Osteoblast (primary cell): ENCODE data around the gene ACBD4. TPM values are rescaled to one million over a fixed set of nuclear protein-coding genes. Genes with fewer than 3 reads are reported as not detected.

Experiments
- DNase-seq: peaks from one replicate; pipeline ENCODE4 v3.0.0; 2011; ENCODE audit warnings: low spot score, mixed read lengths; ENCODE audit not compliant: insufficient read length; ENCODE audit errors: missing footprints
- H2AFZ ChIP-seq: 2 replicates; pipeline ENCODE4 v1.6.0; 2011; ENCODE audit warnings: mild to moderate bottlenecking, low read length
- H3K27ac ChIP-seq: 2 replicates; pipeline ENCODE4 v1.5.1; 2011; ENCODE audit warnings: mild to moderate bottlenecking, low read depth, low read length, moderate library complexity
- H3K27me3 ChIP-seq: 2 replicates; pipeline ENCODE4 v1.6.0; 2012; ENCODE audit warnings: mild to moderate bottlenecking, control low read depth, inconsistent platforms, low read length, moderate library complexity; ENCODE audit not compliant: insufficient read depth
- H3K36me3 ChIP-seq: 2 replicates; pipeline ENCODE4 v1.5.1; 2011; ENCODE audit warnings: mild to moderate bottlenecking, low read length, control low read depth, moderate library complexity; ENCODE audit not compliant: insufficient read depth
- H3K4me1 ChIP-seq: 2 replicates; pipeline ENCODE4 v1.5.1; 2011; ENCODE audit warnings: mild to moderate bottlenecking, low read length, control low read depth, moderate library complexity; ENCODE audit not compliant: insufficient read depth
- H3K4me2 ChIP-seq: 2 replicates; pipeline ENCODE4 v1.6.0; 2011; ENCODE audit warnings: mild to moderate bottlenecking, low read length; ENCODE audit not compliant: insufficient read depth
- H3K4me3 ChIP-seq: fragments of 200-600 bp; sonication (generic); 3 replicates; pipeline ENCODE4 v1.5.1; 2012; ENCODE audit warnings: mild to moderate bottlenecking, low read length, inconsistent platforms; ENCODE audit not compliant: insufficient read depth
- H3K79me2 ChIP-seq: 2 replicates; pipeline ENCODE4 v1.6.0; 2012; ENCODE audit warnings: mild to moderate bottlenecking, low read length, control low read depth, inconsistent platforms; ENCODE audit not compliant: insufficient read depth
- H3K9me3 ChIP-seq: 2 replicates; pipeline ENCODE4 v1.5.1; 2011; ENCODE audit warnings: low read depth, low read length, control low read depth
- H4K20me1 ChIP-seq: 2 replicates; pipeline ENCODE4 v1.6.0; 2012; ENCODE audit warnings: mild to moderate bottlenecking, low read length, control low read depth; ENCODE audit not compliant: insufficient read depth
- total RNA-seq: library from RNA; depleted of rRNA; stranded (reverse); fragments of >200 nt; gene quantifications from 2 replicates; pipeline ENCODE4 v1.2.3, GENCODE V29; 2012
- TF ChIP-seq, protein P1 (sequence below): IDR thresholded peaks from 2 replicates; pipeline ENCODE4 v1.5.1; 2011; ENCODE audit warnings: mild to moderate bottlenecking, low read depth, low read length, moderate library complexity; ENCODE audit errors: extremely low read depth

The ACBD4 gene
- total RNA-seq, 1 donor, result 4.7 TPM

DNA sequence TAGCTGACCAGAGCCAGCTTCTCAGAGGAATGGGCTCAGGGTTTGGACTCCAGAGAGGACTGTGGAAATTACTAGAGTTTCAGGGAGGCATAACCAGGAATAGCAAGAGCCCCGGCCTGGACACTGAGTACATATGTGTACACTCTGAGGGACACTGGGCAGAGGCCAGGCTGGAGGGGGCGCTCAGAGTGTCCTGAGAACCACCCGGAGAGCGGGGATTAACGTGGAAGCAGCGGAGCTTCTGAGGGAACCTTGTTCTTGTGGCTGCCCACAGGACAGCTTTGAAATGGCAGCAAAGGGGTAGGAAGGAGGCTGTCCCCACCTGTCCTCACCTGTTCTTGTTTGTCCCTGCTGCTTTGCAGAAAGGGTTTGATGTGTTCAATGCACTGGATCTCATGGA lies 31.0 kb upstream of the ACBD4 start:
- Histone ChIP-seq H4K20me1 (peaks cover 13% of the 10 kb centered on the region), H3K4me2 (no peak overlapping the region), H3K4me3 (no peak overlapping the region), H3K9me3 (no peaks in the 10 kb centered on the region), H3K27me3 (no peaks in the 10 kb centered on the region), H2AFZ (no peak overlapping the region), H3K27ac (no peak overlapping the region), H3K4me1 (no peaks in the 10 kb centered on the region), H3K79me2 (peaks cover 9% of the 10 kb centered on the region), H3K36me3 (peaks cover 75% of the 10 kb centered on the region)
- peak; percentile 45 for DNase-seq
- TF ChIP-seq, protein P1, sequence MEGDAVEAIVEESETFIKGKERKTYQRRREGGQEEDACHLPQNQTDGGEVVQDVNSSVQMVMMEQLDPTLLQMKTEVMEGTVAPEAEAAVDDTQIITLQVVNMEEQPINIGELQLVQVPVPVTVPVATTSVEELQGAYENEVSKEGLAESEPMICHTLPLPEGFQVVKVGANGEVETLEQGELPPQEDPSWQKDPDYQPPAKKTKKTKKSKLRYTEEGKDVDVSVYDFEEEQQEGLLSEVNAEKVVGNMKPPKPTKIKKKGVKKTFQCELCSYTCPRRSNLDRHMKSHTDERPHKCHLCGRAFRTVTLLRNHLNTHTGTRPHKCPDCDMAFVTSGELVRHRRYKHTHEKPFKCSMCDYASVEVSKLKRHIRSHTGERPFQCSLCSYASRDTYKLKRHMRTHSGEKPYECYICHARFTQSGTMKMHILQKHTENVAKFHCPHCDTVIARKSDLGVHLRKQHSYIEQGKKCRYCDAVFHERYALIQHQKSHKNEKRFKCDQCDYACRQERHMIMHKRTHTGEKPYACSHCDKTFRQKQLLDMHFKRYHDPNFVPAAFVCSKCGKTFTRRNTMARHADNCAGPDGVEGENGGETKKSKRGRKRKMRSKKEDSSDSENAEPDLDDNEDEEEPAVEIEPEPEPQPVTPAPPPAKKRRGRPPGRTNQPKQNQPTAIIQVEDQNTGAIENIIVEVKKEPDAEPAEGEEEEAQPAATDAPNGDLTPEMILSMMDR, result no peak

GRCh38 chr17:45104907-45105624 lies 30.4 kb upstream of the ACBD4 start:
- no peaks in the 10 kb centered on the region for H3K27me3 ChIP-seq
- H4K20me1 ChIP-seq, result peaks cover 11% of the 10 kb centered on the region
- peak; percentile 50 for DNase-seq
- peaks cover 9% of the 10 kb centered on the region for H3K79me2 ChIP-seq
- peaks cover 70% of the 10 kb centered on the region for H3K36me3 ChIP-seq
- no peaks in the 10 kb centered on the region for H3K4me1 ChIP-seq
- TF ChIP-seq, protein P1, result no peak
- H3K4me3 ChIP-seq, result no peak overlapping the region
- H2AFZ ChIP-seq, result no peak overlapping the region
- no peak overlapping the region for H3K4me2 ChIP-seq
- H3K27ac ChIP-seq, result no peak overlapping the region
- H3K9me3 ChIP-seq, result no peaks in the 10 kb centered on the region

DNA sequence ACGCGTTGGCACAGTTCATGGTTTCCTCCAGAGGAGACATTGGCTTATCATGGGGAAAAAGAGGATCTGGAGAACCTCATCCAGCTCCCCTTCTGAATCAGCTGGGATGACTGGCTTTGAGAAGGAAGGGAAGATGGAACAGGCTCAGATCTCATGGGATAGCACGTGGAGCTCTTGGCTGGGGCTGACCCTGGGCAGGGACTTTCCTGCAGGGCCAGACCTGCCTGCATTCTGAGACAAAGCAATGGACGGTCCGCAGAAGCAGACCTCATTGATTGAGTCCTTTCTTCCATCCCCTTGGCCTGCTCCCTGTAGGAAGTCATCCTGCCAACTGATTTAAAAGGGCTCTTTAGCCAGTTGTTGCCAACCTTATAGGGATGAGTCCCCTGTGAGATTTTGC lies 29.4 kb upstream of the ACBD4 start:
- Histone ChIP-seq H3K4me2 (no peak overlapping the region), H2AFZ (no peak overlapping the region), H3K4me3 (no peak overlapping the region), H3K27ac (no peak overlapping the region), H3K4me1 (no peaks in the 10 kb centered on the region), H3K79me2 (peaks cover 9% of the 10 kb centered on the region), H4K20me1 (peaks cover 11% of the 10 kb centered on the region), H3K27me3 (no peaks in the 10 kb centered on the region), H3K9me3 (no peaks in the 10 kb centered on the region), H3K36me3 (peaks cover 70% of the 10 kb centered on the region)
- TF ChIP-seq, protein P1, result no peak
- DNase-seq, result peak; percentile 51

DNA sequence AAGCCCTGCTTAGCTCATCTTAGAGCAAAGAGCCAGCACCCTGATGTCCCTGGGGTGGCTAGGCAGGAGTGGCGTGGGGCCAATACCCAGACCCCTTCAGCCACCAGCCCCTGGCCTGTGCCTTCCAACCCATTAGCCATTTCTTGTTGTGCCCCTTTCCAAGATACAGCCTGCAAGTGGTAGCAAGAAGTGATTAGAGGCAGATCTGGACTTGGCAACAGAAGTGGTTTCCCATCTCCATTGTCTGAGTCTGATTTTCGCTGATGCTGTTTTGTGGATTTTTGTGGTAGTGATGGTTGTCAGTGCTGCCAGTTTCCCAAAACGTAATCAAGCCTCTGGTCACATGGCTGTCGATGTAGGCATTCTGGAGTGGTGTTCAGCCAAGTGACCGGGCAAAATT lies 28.9 kb upstream of the ACBD4 start:
- H2AFZ ChIP-seq, result no peak overlapping the region
- peaks cover 11% of the 10 kb centered on the region for H4K20me1 ChIP-seq
- no peaks in the 10 kb centered on the region for H3K27me3 ChIP-seq
- TF ChIP-seq, protein P1, result no peak
- H3K36me3 ChIP-seq, result peaks cover 67% of the 10 kb centered on the region
- DNase-seq, result peak; percentile 83
- H3K9me3 ChIP-seq, result no peaks in the 10 kb centered on the region
- no peak overlapping the region for H3K27ac ChIP-seq
- no peak overlapping the region for H3K4me2 ChIP-seq
- no peaks in the 10 kb centered on the region for H3K4me1 ChIP-seq
- H3K4me3 ChIP-seq, result no peak overlapping the region
- peaks cover 9% of the 10 kb centered on the region for H3K79me2 ChIP-seq
